SH-SY5Y (cell line): Measurements from ENCODE around the gene NUCKS1.

Experiments used
- GATA2 ChIP-seq: IDR thresholded peaks from 2 replicates; pipeline ENCODE4 v1.6.1; 2011; ENCODE audit warnings: mild to moderate bottlenecking, low read depth, low read length
- GATA3 ChIP-seq: IDR thresholded peaks from 2 replicates; pipeline ENCODE4 v1.6.1; 2011; ENCODE audit warnings: low read depth, mild to moderate bottlenecking, low read length, moderate library complexity

DNA sequence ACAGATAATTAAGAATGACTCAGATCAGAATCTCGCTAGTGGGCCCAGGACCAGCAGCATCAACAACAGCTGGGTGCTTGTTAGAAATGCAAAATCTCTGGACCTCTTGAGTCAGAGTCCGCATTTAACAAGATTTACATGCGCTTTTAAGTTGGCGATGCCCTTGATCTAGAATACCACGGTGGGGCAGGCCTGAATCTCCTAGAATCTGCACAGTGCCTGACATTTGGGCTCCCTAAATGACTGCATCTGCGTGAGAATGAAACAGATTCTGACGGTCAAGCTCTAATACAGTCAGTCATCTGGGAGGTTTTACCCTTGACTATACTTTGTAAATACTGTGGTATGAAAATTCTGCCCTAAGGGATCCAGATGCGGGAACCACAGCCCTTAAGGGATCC lies 42.5 kb upstream of the NUCKS1 start:
- no peak for TF ChIP-seq GATA3
- no peak for TF ChIP-seq GATA2
